Neural progenitor cell (in vitro differentiated cells): ENCODE data around the gene TP53I3. TPM values are rescaled to one million over a fixed set of nuclear protein-coding genes. Genes with fewer than 3 reads are reported as not detected.

Experiments used
- DNase-seq: peaks from one replicate; pipeline ENCODE4 v3.0.0-alpha.2; 2016; ENCODE audit warnings: low spot score
- H2AFZ ChIP-seq: fragments of 200-600 bp; sonication (generic); replicated peaks from 2 replicates; pipeline ENCODE4 v1.6.1; 2016; ENCODE audit warnings: antibody characterized with exemption
- H3F3A ChIP-seq: fragments of 200-600 bp; sonication (generic); 2 replicates; pipeline ENCODE4 v1.6.1; 2016; ENCODE audit warnings: antibody characterized with exemption, low read depth
- H3K27ac ChIP-seq: fragments of 200-600 bp; sonication (generic); 2 replicates; pipeline ENCODE4 v1.5.1; 2016; ENCODE audit warnings: mild to moderate bottlenecking
- H3K27me3 ChIP-seq: fragments of 200-600 bp; sonication (generic); 2 replicates; pipeline ENCODE4 v1.6.1; 2016; ENCODE audit warnings: mild to moderate bottlenecking, moderate library complexity
- H3K36me3 ChIP-seq: fragments of 200-600 bp; sonication (generic); 2 replicates; pipeline ENCODE4 v1.5.1; 2016
- H3K4me1 ChIP-seq: fragments of 200-600 bp; sonication (generic); 2 replicates; pipeline ENCODE4 v1.6.1; 2016; ENCODE audit warnings: mixed run types
- H3K4me2 ChIP-seq: fragments of 200-600 bp; sonication (generic); 2 replicates; pipeline ENCODE4 v1.6.1; 2016
- H3K4me3 ChIP-seq: fragments of 200-600 bp; sonication (generic); 2 replicates; pipeline ENCODE4 v1.5.1; 2016
- H3K79me2 ChIP-seq: fragments of 200-600 bp; sonication (generic); 2 replicates; pipeline ENCODE4 v1.6.1; 2016; ENCODE audit warnings: low read depth
- H3K9ac ChIP-seq: fragments of 200-600 bp; sonication (generic); 2 replicates; pipeline ENCODE4 v1.6.1; 2016
- H3K9me3 ChIP-seq: fragments of 200-600 bp; sonication (generic); 2 replicates; pipeline ENCODE4 v1.5.1; 2016; ENCODE audit warnings: low read depth
- H4K20me1 ChIP-seq: fragments of 200-600 bp; sonication (generic); 2 replicates; pipeline ENCODE4 v1.6.1; 2016; ENCODE audit warnings: low read depth
- H3K27ac Mint-ChIP-seq: 3 replicates; pipeline ENCODE4 v1.8.0; 2021; ENCODE audit warnings: mixed read lengths
- H3K27me3 Mint-ChIP-seq: 2 replicates; pipeline ENCODE4 v1.8.0; 2022; ENCODE audit warnings: low read depth, mild to moderate bottlenecking, inconsistent platforms, moderate library complexity, mixed read lengths; ENCODE audit not compliant: insufficient read depth
- H3K36me3 Mint-ChIP-seq: 3 replicates; pipeline ENCODE4 v1.8.0; 2021; ENCODE audit warnings: mixed read lengths
- H3K4me1 Mint-ChIP-seq: 3 replicates; pipeline ENCODE4 v1.8.0; 2021; ENCODE audit warnings: mixed read lengths
- H3K4me3 Mint-ChIP-seq: 3 replicates; pipeline ENCODE4 v1.8.0; 2021; ENCODE audit warnings: mild to moderate bottlenecking, moderate library complexity, mixed read lengths
- H3K9me3 Mint-ChIP-seq: 3 replicates; pipeline ENCODE4 v1.8.0; 2020; ENCODE audit warnings: mixed read lengths
- EZH2 ChIP-seq: fragments of 200-600 bp; sonication (generic); IDR thresholded peaks from 2 replicates; pipeline ENCODE4 v1.6.1; 2017; ENCODE audit warnings: antibody characterized with exemption, mild to moderate bottlenecking, moderate library complexity
- EZH2phosphoT487 ChIP-seq: fragments of 200-600 bp; sonication (generic); IDR thresholded peaks from 2 replicates; pipeline ENCODE4 v1.6.1; 2017; ENCODE audit warnings: antibody characterized with exemption
- total RNA-seq: library from RNA; depleted of rRNA; stranded (reverse); fragments of >200 nt; gene quantifications from 2 replicates; pipeline ENCODE4 v1.2.3, GENCODE V29; 2015; ENCODE audit warnings: low replicate concordance
- TF ChIP-seq, protein P1 (sequence below): fragments of 200-600 bp; sonication (generic); IDR thresholded peaks from 2 replicates; pipeline ENCODE4 v1.5.1; 2017; ENCODE audit warnings: antibody characterized with exemption, mild to moderate bottlenecking

The TP53I3 gene
- total RNA-seq, 1 donor from 2014 or later = 25.8 TPM

DNA sequence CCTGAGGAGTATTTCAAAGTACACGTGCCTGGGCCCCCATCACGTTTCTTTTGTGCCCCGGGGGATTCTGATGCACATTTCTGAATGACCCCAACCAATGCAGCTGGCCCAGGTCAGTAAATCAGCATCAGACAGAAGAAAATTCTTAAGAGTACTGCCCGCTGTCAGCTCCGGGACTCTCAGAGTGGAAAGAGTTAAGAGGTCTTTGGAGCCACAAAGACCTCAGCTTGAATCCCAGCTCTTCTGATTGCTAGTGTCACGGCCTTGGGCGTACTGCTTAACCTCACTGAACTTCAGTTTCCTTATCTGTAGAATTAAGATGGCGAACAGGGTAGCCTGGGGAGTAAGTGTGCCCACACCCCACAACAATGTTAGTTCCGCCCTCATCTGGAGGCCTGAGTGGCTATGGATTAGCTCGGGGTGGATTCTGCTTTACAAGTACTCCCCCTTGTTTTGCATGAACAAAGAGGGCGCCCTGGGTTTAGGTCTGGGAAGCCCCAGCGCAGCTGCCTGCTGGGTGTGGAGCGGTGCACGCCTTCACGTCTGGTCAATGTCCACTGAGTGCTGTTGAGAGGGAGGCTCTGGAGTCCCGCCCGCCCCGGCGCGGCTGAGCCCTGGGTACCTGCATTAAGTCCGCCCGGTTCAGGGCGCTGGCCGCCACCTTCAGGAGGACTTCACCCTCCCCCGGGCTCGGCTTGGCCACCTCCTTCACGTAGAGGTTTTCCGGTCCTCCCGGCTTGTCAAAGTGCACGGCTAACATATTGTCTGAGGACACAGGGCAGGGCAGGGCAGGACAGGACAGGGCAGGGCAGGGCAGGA is 858 bp downstream of the TP53I3 start:
- Histone ChIP-seq H3K27me3 (no peaks in the 10 kb centered on the region), H2AFZ (peak overlapping the region; percentile 91), H3K79me2 (peaks cover 8% of the 10 kb centered on the region), H3K36me3 (no peaks in the 10 kb centered on the region), H3K4me3 (peak overlapping the region; percentile 59), H3K27ac (peak overlapping the region; percentile 96), H3K9me3 (no peaks in the 10 kb centered on the region), H3K4me2 (peak overlapping the region; percentile 78), H3K9ac (peak overlapping the region; percentile 64), H3F3A (peaks cover 31% of the 10 kb centered on the region), H3K4me1 (peaks cover 12% of the 10 kb centered on the region), H4K20me1 (no peaks in the 10 kb centered on the region)
- H3K36me3 Mint-ChIP-seq = peaks cover 9% of the 10 kb centered on the region
- peak; percentile 91 for DNase-seq
- peak overlapping the region; percentile 97 for H3K27ac Mint-ChIP-seq
- H3K4me3 Mint-ChIP-seq = peak overlapping the region; percentile 93
- no peaks in the 10 kb centered on the region for H3K9me3 Mint-ChIP-seq
- H3K4me1 Mint-ChIP-seq = peaks cover 20% of the 10 kb centered on the region
- H3K27me3 Mint-ChIP-seq = peaks cover 6% of the 10 kb centered on the region
- TF ChIP-seq, protein P1, sequence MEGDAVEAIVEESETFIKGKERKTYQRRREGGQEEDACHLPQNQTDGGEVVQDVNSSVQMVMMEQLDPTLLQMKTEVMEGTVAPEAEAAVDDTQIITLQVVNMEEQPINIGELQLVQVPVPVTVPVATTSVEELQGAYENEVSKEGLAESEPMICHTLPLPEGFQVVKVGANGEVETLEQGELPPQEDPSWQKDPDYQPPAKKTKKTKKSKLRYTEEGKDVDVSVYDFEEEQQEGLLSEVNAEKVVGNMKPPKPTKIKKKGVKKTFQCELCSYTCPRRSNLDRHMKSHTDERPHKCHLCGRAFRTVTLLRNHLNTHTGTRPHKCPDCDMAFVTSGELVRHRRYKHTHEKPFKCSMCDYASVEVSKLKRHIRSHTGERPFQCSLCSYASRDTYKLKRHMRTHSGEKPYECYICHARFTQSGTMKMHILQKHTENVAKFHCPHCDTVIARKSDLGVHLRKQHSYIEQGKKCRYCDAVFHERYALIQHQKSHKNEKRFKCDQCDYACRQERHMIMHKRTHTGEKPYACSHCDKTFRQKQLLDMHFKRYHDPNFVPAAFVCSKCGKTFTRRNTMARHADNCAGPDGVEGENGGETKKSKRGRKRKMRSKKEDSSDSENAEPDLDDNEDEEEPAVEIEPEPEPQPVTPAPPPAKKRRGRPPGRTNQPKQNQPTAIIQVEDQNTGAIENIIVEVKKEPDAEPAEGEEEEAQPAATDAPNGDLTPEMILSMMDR = no peak
- TF ChIP-seq EZH2 (no peak), EZH2phosphoT487 (no peak)

DNA sequence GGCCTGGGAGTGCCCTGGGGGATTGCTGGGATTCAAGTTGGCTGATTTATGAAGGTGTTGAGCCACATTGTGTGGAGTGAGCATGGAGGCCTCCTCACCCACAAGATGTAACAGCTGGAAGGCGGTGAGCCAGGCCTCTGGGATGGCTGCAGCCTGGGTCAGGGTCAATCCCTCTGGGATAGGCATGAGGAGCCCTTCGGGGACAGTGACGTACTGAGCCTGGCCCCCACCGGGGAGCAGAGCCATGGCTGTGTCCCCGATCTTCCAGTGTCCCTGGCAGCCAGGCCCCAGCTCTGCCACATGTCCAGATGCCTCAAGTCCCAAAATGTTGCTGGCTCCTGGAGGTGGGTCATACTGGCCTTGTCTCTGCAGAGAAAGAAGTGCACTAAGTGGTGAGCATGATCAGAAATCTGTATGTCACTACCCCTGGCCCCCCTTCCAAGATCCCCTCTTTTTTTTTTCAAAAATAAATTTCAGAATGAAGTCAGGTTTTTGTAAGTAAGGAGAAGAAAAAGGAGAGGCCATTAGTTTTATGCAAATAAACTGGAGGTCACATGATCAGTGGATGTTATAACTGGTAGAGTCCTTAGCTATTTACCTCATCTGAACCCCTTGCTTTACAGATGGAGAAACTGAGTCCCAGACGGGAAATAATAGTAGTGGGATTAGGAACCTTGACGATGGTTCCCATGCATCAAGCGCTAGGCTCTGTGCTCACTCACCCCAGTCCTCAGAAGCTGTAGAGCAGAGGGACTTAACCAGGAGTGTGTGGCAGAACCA is 1.7 kb downstream of the TP53I3 start:
- peak overlapping the region; percentile 78 for H3K4me2 ChIP-seq
- peaks cover 38% of the 10 kb centered on the region for H3F3A ChIP-seq
- H3K36me3 ChIP-seq = no peaks in the 10 kb centered on the region
- peak overlapping the region; percentile 64 for H3K9ac ChIP-seq
- H3K9me3 Mint-ChIP-seq = no peaks in the 10 kb centered on the region
- peak overlapping the region; percentile 93 for H3K4me3 Mint-ChIP-seq
- no peak for DNase-seq
- no peak overlapping the region for H2AFZ ChIP-seq
- peak overlapping the region; percentile 97 for H3K27ac Mint-ChIP-seq
- H3K9me3 ChIP-seq = no peaks in the 10 kb centered on the region
- H3K4me3 ChIP-seq = peak overlapping the region; percentile 59
- H3K27me3 Mint-ChIP-seq = peaks cover 8% of the 10 kb centered on the region
- H4K20me1 ChIP-seq = no peaks in the 10 kb centered on the region
- TF ChIP-seq EZH2phosphoT487 = no peak
- TF ChIP-seq, protein P1 = no peak
- peaks cover 10% of the 10 kb centered on the region for H3K36me3 Mint-ChIP-seq
- peaks cover 8% of the 10 kb centered on the region for H3K79me2 ChIP-seq
- H3K4me1 ChIP-seq = peaks cover 12% of the 10 kb centered on the region
- no peaks in the 10 kb centered on the region for H3K27me3 ChIP-seq
- peak overlapping the region; percentile 96 for H3K27ac ChIP-seq
- H3K4me1 Mint-ChIP-seq = peaks cover 22% of the 10 kb centered on the region

DNA sequence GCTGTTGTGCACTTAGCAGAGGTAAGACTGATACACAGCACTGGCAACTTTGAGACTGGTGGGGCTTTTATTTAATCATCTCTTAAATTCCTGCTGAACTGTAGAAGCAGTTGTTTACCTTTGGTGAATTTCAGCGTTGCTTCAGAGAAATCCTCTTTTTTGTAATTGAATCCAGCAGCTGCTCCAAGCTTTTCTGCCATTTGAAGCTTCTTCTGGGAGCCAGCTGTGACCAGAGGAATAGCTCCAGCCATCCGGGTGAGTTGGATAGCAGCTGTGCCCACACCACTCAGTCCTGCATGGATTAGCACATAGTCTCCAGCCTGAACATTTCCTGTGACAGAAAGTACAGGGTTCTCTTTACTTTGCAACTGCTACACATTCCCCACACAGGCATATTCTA is 3.9 kb downstream of the TP53I3 start:
- no peaks in the 10 kb centered on the region for H4K20me1 ChIP-seq
- no peak overlapping the region for H3K9ac ChIP-seq
- TF ChIP-seq, protein P1 = no peak
- TF ChIP-seq EZH2 (no peak), EZH2phosphoT487 (no peak)
- Mint-ChIP-seq H3K27ac (no peak overlapping the region), H3K4me1 (peaks cover 31% of the 10 kb centered on the region), H3K9me3 (no peaks in the 10 kb centered on the region), H3K36me3 (peaks cover 14% of the 10 kb centered on the region), H3K27me3 (peaks cover 6% of the 10 kb centered on the region), H3K4me3 (no peak overlapping the region)
- H3K27me3 ChIP-seq = no peaks in the 10 kb centered on the region
- no peak overlapping the region for H3K4me2 ChIP-seq
- no peak overlapping the region for H2AFZ ChIP-seq
- DNase-seq = no peak
- H3F3A ChIP-seq = peaks cover 55% of the 10 kb centered on the region
- no peak overlapping the region for H3K27ac ChIP-seq
- no peak overlapping the region for H3K4me3 ChIP-seq
- peaks cover 12% of the 10 kb centered on the region for H3K4me1 ChIP-seq
- no peaks in the 10 kb centered on the region for H3K9me3 ChIP-seq
- H3K36me3 ChIP-seq = no peaks in the 10 kb centered on the region
- H3K79me2 ChIP-seq = peaks cover 9% of the 10 kb centered on the region
